HCT116 (cell line): Measurements from ENCODE around the gene PUSL1. TPM values are rescaled to one million over a fixed set of nuclear protein-coding genes. Genes with fewer than 3 reads are reported as not detected.

Experiments
- ATAC-seq: fragments of 200-7000 bp; cut with Tn5 transposase; 2 replicates; pipeline ENCODE4 v1.9.1; 2020; ENCODE audit warnings: mild to moderate bottlenecking, moderate library complexity
- BruUV-seq: library from RNA; stranded (reverse); fragments of 400-500 nt; replicated peaks from 2 replicates; lab custom pipeline; 2021; lab: Mats Ljungman, UMichigan
- CTCF ChIA-PET: fragments of 300-600 bp; sonication (Branson Sonifier 250); formaldehyde crosslinking; loops from one replicate; lab custom pipeline; 2021; ENCODE audit warnings: antibody characterized with exemption; lab: Charles Lee
- POLR2A ChIA-PET: fragments of 300-600, 350-600 bp; sonication (Branson Sonifier 250); formaldehyde crosslinking; loops from one replicate; lab custom pipeline; 2021; ENCODE audit warnings: antibody characterized with exemption; lab: Charles Lee
- RAD21 ChIA-PET, 2 experiments: fragments of 300-600 bp; sonication (Branson Sonifier 250); formaldehyde crosslinking; loops; one replicate each; lab custom pipeline; 2023; ENCODE audit warnings: low total read pairs in 2 of 2; ENCODE audit not compliant: uncharacterized antibody in 2 of 2, unreplicated experiment in 2 of 2, low non-redundant PET in 1 of 2; lab: Charles Lee
- DNase-seq: peaks from one replicate; pipeline ENCODE4 v3.0.0-alpha.2; 2010; ENCODE audit warnings: low read depth, low spot score
- H2AFZ ChIP-seq: fragments of 200-600 bp; shearing (Covaris generic), sonication (generic); 2 replicates; pipeline ENCODE4 v1.6.1; 2017; ENCODE audit warnings: low read depth, mixed run types, mixed read lengths, antibody characterized with exemption, low read length; ENCODE audit not compliant: poor library complexity, severe bottlenecking
- H3K27ac ChIP-seq: 2 replicates; pipeline ENCODE4 v1.5.1; 2012; ENCODE audit warnings: low read depth, low read length
- H3K27me3 ChIP-seq: fragments of 200-600 bp; sonication (generic); 2 replicates; pipeline ENCODE4 v1.6.1; 2016; ENCODE audit warnings: mixed run types, low read length, mixed read lengths; ENCODE audit not compliant: insufficient read depth
- H3K36me3 ChIP-seq, 2 experiments: fragments of 200-500 bp in 1 of 2; fragments of 200-600 bp in 1 of 2; sonication (Bioruptor generic) in 1 of 2; sonication (generic) in 1 of 2; 2 replicates each; pipeline versions ENCODE4 v1.5.1 to v1.6.1; 2014 to 2016; ENCODE audit warnings: low read length in 2 of 2, inconsistent platforms in 1 of 2, mixed read lengths in 1 of 2, mixed run types in 1 of 2; ENCODE audit not compliant: insufficient read depth in 2 of 2, control insufficient read depth in 1 of 2
- H3K4me1 ChIP-seq, 2 experiments: fragments of 200-600 bp in 1 of 2; sonication (generic) in 1 of 2; 2 replicates each; pipeline versions ENCODE4 v1.5.1 to v1.6.1; 2012 to 2017; ENCODE audit warnings: low read length in 2 of 2, inconsistent platforms in 1 of 2, mild to moderate bottlenecking in 1 of 2, mixed read lengths in 1 of 2, mixed run types in 1 of 2, moderate library complexity in 1 of 2; ENCODE audit not compliant: insufficient read depth in 2 of 2, control insufficient read depth in 1 of 2
- H3K4me2 ChIP-seq: fragments of 200-600 bp; sonication (generic); 2 replicates; pipeline ENCODE4 v1.6.1; 2017; ENCODE audit warnings: mixed run types, low read length, mixed read lengths
- H3K4me3 ChIP-seq, 2 experiments: fragments of 200-600 bp in 1 of 2; sonication (generic) in 1 of 2; replicated peaks in 1 of 2; 2 replicates each; pipeline ENCODE4 v1.5.1; 2011 to 2016; ENCODE audit warnings: low read length in 2 of 2, control low read depth in 1 of 2, low read depth in 1 of 2, mild to moderate bottlenecking in 1 of 2, mixed read lengths in 1 of 2, mixed run types in 1 of 2
- H3K79me2 ChIP-seq: fragments of 200-600 bp; sonication (generic); 2 replicates; pipeline ENCODE4 v1.6.1; 2017; ENCODE audit warnings: mild to moderate bottlenecking, mixed run types, low read length, moderate library complexity, mixed read lengths; ENCODE audit not compliant: insufficient read depth
- H3K9ac ChIP-seq: fragments of 200-600 bp; sonication (generic); 2 replicates; pipeline ENCODE4 v1.6.1; 2016; ENCODE audit warnings: low read length, mixed read lengths
- H3K9me2 ChIP-seq: fragments of 200-600 bp; sonication (generic), shearing (Covaris generic); 2 replicates; pipeline ENCODE4 v1.6.1; 2017; ENCODE audit warnings: mixed run types, mild to moderate bottlenecking, moderate library complexity; ENCODE audit not compliant: insufficient read depth
- H3K9me3 ChIP-seq, 2 experiments: fragments of 200-500 bp in 1 of 2; fragments of 200-600 bp in 1 of 2; sonication (Bioruptor generic) in 1 of 2; sonication (generic) in 1 of 2; 2 replicates each; pipeline ENCODE4 v1.6.1; 2014 to 2017; ENCODE audit warnings: low read length in 2 of 2, mixed read lengths in 2 of 2, inconsistent platforms in 1 of 2, low read depth in 1 of 2, mild to moderate bottlenecking in 1 of 2, mixed run types in 1 of 2, moderate library complexity in 1 of 2; ENCODE audit not compliant: control insufficient read depth in 1 of 2, insufficient read depth in 1 of 2
- H4K20me1 ChIP-seq: fragments of 200-600 bp; sonication (generic), shearing (Covaris generic); 2 replicates; pipeline ENCODE4 v1.6.1; 2017; ENCODE audit warnings: mixed run types, mild to moderate bottlenecking, moderate library complexity; ENCODE audit not compliant: insufficient read depth
- CBX3 ChIP-seq: IDR thresholded peaks from 2 replicates; pipeline ENCODE4 v1.6.1; 2012; ENCODE audit warnings: low read depth
- CEBPB ChIP-seq: IDR thresholded peaks from 2 replicates; pipeline ENCODE4 v1.6.1; 2012; ENCODE audit warnings: low read depth
- CTCF ChIP-seq, 3 experiments: fragments of 200-600 bp in 1 of 3; sonication (generic) in 1 of 3; IDR thresholded peaks in 2 of 3; conservative IDR thresholded peaks in 1 of 3; 2 replicates each; pipeline ENCODE4 v1.5.1; 2012 to 2017; ENCODE audit warnings: low read depth in 2 of 3, low read length in 2 of 3, antibody characterized with exemption in 1 of 3, borderline replicate concordance in 1 of 3, control low read depth in 1 of 3, mild to moderate bottlenecking in 1 of 3, mixed read lengths in 1 of 3, mixed run types in 1 of 3, moderate library complexity in 1 of 3; ENCODE audit not compliant: insufficient read depth in 1 of 3
- ELF1 ChIP-seq: IDR thresholded peaks from 2 replicates; pipeline ENCODE4 v1.6.1; 2012; ENCODE audit warnings: low read depth, borderline replicate concordance
- POLR2A ChIP-seq: IDR thresholded peaks from 2 replicates; pipeline ENCODE4 v1.7.0; 2011; ENCODE audit warnings: borderline replicate concordance; ENCODE audit not compliant: insufficient read depth, insufficient read length; ENCODE audit errors: extremely low read depth
- SIN3A ChIP-seq: IDR thresholded peaks from 2 replicates; pipeline ENCODE4 v1.6.1; 2012; ENCODE audit warnings: low read depth
- SP1 ChIP-seq: IDR thresholded peaks from 2 replicates; pipeline ENCODE4 v1.6.1; 2012; ENCODE audit warnings: low read depth
- TCF7L2 ChIP-seq: IDR thresholded peaks from 2 replicates; pipeline ENCODE4 v1.7.0; 2011; ENCODE audit warnings: borderline replicate concordance, inconsistent platforms; ENCODE audit not compliant: insufficient read depth, insufficient read length; ENCODE audit errors: extremely low read depth
- ZFX ChIP-seq: fragments of 450-650 bp; IDR thresholded peaks from 2 replicates; pipeline ENCODE4 v1.6.1; 2017
- ZNF274 ChIP-seq: fragments of 200-500 bp; sonication (Bioruptor generic); IDR thresholded peaks from 2 replicates; pipeline ENCODE4 v1.6.1; 2014; ENCODE audit warnings: mild to moderate bottlenecking, low read depth, low read length, inconsistent platforms
- intact Hi-C: fragments of 100-400 bp; cut with micrococcal nuclease; formaldehyde crosslinking; loops from 2 replicates; pipeline ENCODE4 v1.10.0; 2022
- total RNA-seq: library from RNA; stranded (reverse); gene quantifications from one replicate; pipeline ENCODE4 v1.2.1, GENCODE V29; 2021; ENCODE audit not compliant: unreplicated experiment

Gene PUSL1
- total RNA-seq, 1 experiment from 2014 or later: 47.2 TPM

DNA sequence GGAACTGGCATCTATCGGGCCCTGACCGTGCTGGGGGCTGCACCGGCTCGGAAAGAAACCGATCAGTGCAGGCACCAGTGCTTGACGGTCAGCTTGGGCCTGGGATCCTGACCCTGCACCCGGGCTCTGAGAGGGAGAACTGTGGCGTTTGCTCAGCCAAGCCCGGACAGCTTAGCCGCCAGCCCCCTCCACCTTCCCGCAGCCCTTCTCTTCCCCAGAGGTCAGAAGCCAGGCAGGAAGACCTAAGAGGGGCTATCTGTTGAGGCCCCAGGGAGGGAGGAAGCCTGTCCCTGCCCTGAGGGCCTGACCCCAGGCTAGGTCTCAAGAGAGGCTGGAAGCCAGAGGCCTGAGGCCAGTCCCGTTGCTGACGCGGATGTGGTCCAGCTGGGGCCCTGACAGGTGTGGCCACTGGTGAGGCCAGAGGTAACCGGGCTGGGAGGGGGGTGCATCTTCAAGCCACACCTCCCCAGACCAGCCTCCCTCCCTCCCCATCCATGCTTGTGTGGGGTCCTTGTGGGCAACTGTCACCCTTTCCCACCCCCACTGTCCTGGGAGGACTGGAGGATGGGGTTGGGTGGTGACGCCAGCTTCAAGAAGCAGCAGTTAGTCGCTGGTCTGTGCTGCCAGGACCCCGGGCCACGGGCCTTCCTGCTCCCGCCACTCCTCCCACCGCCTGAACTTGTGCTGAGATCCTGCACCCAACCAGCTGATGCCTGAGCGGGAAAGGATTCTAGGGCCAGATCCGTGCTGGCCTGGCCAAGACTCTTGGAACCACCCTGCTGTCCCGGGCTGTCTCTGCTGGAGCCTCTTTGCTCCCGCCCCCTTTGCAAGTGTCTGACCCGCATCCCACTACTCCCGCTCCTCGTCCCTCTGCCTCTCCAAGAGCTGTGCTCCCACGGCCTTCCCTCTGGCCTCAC is 43.4 kb downstream of the PUSL1 start:
- POLR2A ChIA-PET: no interaction called here
- H3K4me2 ChIP-seq: peak overlapping the region; percentile 49

More for the DNA sequence above, 43.4 kb downstream of the PUSL1 start:
- Histone ChIP-seq H3K27me3 (no peaks in the 10 kb centered on the region), H3K4me1 (peaks cover 18 to 52% of the 10 kb centered on the region in 2 experiments), H3K79me2 (peaks cover 21% of the 10 kb centered on the region), H3K9me2 (no peaks in the 10 kb centered on the region), H3K36me3 (no peaks in the 10 kb centered on the region), H3K27ac (peak overlapping the region; percentile 18; the same call in 1 of the 2 replicates), H3K4me3 (no peak overlapping the region; a peak in 1 of 4 replicates), H4K20me1 (no peaks in the 10 kb centered on the region), H3K9ac (no peak overlapping the region), H3K9me3 (no peaks in the 10 kb centered on the region), H2AFZ (no peak overlapping the region)
- intact Hi-C loops: no loop called here
- BruUV-seq: no TSS peak
- ChIA-PET CTCF (no interaction called here), RAD21 (no interaction called here)
- DNase-seq (no peak), ATAC-seq (no peak)
- TF ChIP-seq TCF7L2: no peak
- TF ChIP-seq CEBPB: no peak
- no peak for TF ChIP-seq ZNF274
- no peak for TF ChIP-seq POLR2A
- no peak for TF ChIP-seq CBX3
- TF ChIP-seq ELF1: no peak
- TF ChIP-seq ZFX: no peak
- no peak for TF ChIP-seq SIN3A
- TF ChIP-seq SP1: no peak
- TF ChIP-seq CTCF (IDR thresholded peaks at IDR 0.05 in 2 of 3, conservative IDR thresholded peaks at IDR 0.05 in 1 of 3; ENCODE audit: borderline replicate concordance in 1 of 3, insufficient read depth in 1 of 3, low read depth in 2 of 3, low read length in 2 of 3): no peak
